Small intestine (tissue), 7 donors: ENCODE results near the gene MAN2B2. TPM values are rescaled to one million over a fixed set of nuclear protein-coding genes. Genes with fewer than 3 reads are reported as not detected.

Experiments
- DNase-seq, 2 donors: peaks; one replicate each; pipeline versions ENCODE4 v3.0.0 to v3.0.0-alpha.2; 2013
- FAIRE-seq: peaks from 2 replicates; lab custom pipeline; 2012; peaks lifted over from hg19 to GRCh38; lab: Jason Lieb, UNC
- H3K27ac ChIP-seq, 3 donors: one replicate each; pipeline ENCODE4 v1.5.1; 2013; ENCODE audit warnings: low read length in 2 of 3, mild to moderate bottlenecking in 2 of 3, control low read depth in 1 of 3, inconsistent platforms in 1 of 3, low read depth in 1 of 3, moderate library complexity in 1 of 3
- H3K27me3 ChIP-seq, 3 donors: one replicate each; pipeline ENCODE4 v1.6.1; 2013; ENCODE audit warnings: low read length in 3 of 3, inconsistent platforms in 1 of 3; ENCODE audit not compliant: control insufficient read depth in 3 of 3, insufficient read depth in 3 of 3
- H3K36me3 ChIP-seq, 3 donors: one replicate each; pipeline ENCODE4 v1.6.1; 2013; ENCODE audit warnings: low read length in 3 of 3, inconsistent platforms in 1 of 3, low read depth in 1 of 3, mild to moderate bottlenecking in 1 of 3, moderate library complexity in 1 of 3; ENCODE audit not compliant: control insufficient read depth in 3 of 3, insufficient read depth in 2 of 3
- H3K4me1 ChIP-seq, 3 donors: one replicate each; pipeline ENCODE4 v1.6.1; 2013; ENCODE audit warnings: low read length in 2 of 3, inconsistent platforms in 1 of 3, low read depth in 1 of 3, mild to moderate bottlenecking in 1 of 3, moderate library complexity in 1 of 3; ENCODE audit not compliant: control insufficient read depth in 3 of 3, insufficient read depth in 2 of 3
- H3K4me3 ChIP-seq, 3 donors: one replicate each; pipeline ENCODE4 v1.5.1; 2013; ENCODE audit warnings: low read length in 3 of 3, control low read depth in 1 of 3, inconsistent platforms in 1 of 3, low read depth in 1 of 3, mild to moderate bottlenecking in 1 of 3, moderate library complexity in 1 of 3
- H3K9me3 ChIP-seq, 2 donors: one replicate each; pipeline ENCODE4 v1.6.1; 2013; ENCODE audit warnings: low read depth in 1 of 2, low read length in 1 of 2; ENCODE audit not compliant: control insufficient read depth in 2 of 2, insufficient read depth in 1 of 2
- WGBS, 3 donors: extraction: QIAGEN DNeasy Blood & Tissue Kit; methylation state at CpG; one replicate each; pipeline ENCODE4 v1.1.7; 2013; 5-methylcytosine and 5-hydroxymethylcytosine counted together
- polyA plus RNA-seq, 4 donors: library from polyadenylated mRNA; stranded (reverse) in 3 of 4; unstranded in 1 of 4; fragments of 200-250 nt in 3 of 4; fragments of 120-200 nt in 1 of 4; gene quantifications; one replicate each; pipeline versions ENCODE4 v1.2.1 to v1.2.3, GENCODE V29; 2013
- donor health status: healthy with polysubstance abuse.
- donor health status: control.
- donor health status: control.
- donor health status: Bipolar disorder and iron deficiency.
- donor health status: healthy.

The MAN2B2 gene
- polyA plus RNA-seq, 4 donors, result 4.1 to 22.4 (median 8.8) TPM

GRCh38 chr4:6530301-6530700 is 44.7 kb upstream of the MAN2B2 start:
- no peak overlapping the region for H3K27ac ChIP-seq
- H3K27me3 ChIP-seq, result peaks cover 0 to 2% (median 0%) of the 10 kb centered on the region in 3 donors
- H3K9me3 ChIP-seq, result no peaks in the 10 kb centered on the region
- no peaks in the 10 kb centered on the region for H3K4me1 ChIP-seq
- no peak for FAIRE-seq
- no peak overlapping the region for H3K4me3 ChIP-seq
- WGBS, 3 donors, result 82 to 91% (median 90%) methylated on average over 15 of the region's 15 CpGs
- H3K36me3 ChIP-seq, result no peaks in the 10 kb centered on the region
- no peak for DNase-seq

GRCh38 chr4:6530964-6531363 is 44.0 kb upstream of the MAN2B2 start:
- DNase-seq, result no peak
- FAIRE-seq, result no peak
- Histone ChIP-seq H3K27me3 (peaks cover 0 to 2% (median 0%) of the 10 kb centered on the region in 3 donors), H3K9me3 (no peaks in the 10 kb centered on the region), H3K4me1 (no peaks in the 10 kb centered on the region), H3K36me3 (no peaks in the 10 kb centered on the region), H3K27ac (no peak overlapping the region), H3K4me3 (no peak overlapping the region)
- WGBS, 3 donors, result 57 to 70% (median 58%) methylated on average over 9 of the region's 9 CpGs

DNA sequence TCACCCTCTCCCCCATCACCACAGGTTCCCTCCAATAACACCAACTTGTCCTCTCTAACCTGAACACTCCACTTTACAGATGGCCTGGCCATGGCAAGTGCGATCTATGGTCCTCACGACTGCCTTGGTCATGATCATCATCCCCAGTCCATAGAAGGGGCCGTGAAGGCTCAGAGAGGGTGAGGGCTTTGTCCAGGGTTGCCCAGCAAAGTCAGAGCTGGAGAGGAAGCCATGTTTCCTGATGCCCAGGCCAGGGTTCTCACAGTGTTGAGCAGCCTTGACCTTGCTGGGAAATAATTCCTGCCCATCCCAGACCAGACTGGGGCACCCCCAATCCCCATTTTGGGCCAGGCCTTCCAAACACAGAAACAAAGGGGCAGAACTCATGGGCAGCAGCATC is 42.9 kb upstream of the MAN2B2 start:
- WGBS, 3 donors, result 59 to 80% (median 68%) methylated on average over 3 of the region's 3 CpGs
- Histone ChIP-seq H3K27ac (no peak overlapping the region), H3K4me3 (no peak overlapping the region), H3K4me1 (no peaks in the 10 kb centered on the region), H3K9me3 (no peaks in the 10 kb centered on the region), H3K27me3 (peaks cover 0 to 2% (median 0%) of the 10 kb centered on the region in 3 donors), H3K36me3 (no peaks in the 10 kb centered on the region)
- no peak for DNase-seq
- no peak for FAIRE-seq

DNA sequence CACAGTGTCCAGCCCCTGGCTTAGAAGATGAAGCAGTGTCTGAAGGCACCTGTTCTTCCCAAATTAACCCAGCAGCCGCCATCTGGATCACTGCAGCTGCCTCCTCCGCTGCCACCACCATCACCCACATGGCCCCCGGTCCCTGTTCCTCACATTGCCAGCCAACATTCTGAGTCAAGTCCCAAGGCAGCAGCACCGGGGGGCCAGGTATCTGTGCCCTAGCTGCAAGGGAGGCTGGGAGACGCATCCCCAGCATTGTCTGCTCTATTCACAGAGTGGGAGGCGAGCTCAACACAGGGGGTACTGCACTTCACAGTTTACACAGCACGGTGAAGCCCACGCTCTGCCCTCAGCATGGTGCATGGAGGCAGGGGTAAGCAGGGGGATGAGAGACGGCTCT is 42.3 kb upstream of the MAN2B2 start:
- no peak for DNase-seq
- Histone ChIP-seq H3K4me3 (no peak overlapping the region), H3K4me1 (no peaks in the 10 kb centered on the region), H3K36me3 (no peaks in the 10 kb centered on the region), H3K27ac (no peak overlapping the region), H3K9me3 (no peaks in the 10 kb centered on the region), H3K27me3 (peaks cover 0 to 2% (median 0%) of the 10 kb centered on the region in 3 donors)
- FAIRE-seq, result no peak
- WGBS, 3 donors, result 69 to 83% (median 81%) methylated on average over 9 of the region's 9 CpGs

DNA sequence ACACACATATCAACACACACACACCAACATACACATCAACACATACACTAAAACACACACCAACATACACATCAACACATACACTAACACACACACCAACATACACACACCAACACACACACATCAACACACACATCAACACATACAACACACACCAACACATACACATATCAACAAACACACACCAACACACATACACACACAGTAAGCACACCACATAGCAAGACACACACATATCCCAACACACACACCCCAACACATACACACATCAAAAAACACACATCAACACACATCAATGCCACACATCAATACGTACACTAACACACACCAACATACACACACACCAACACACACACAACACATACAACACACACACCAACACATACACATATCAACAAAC is 40.9 kb upstream of the MAN2B2 start:
- no peaks in the 10 kb centered on the region for H3K4me1 ChIP-seq
- FAIRE-seq (no peak), DNase-seq (no peak)
- 64 to 95% (median 93%) methylated on average over 1 of the region's 1 CpG for WGBS, 3 donors
- H3K27ac ChIP-seq, result no peak overlapping the region
- no peak overlapping the region for H3K4me3 ChIP-seq
- no peaks in the 10 kb centered on the region for H3K9me3 ChIP-seq
- H3K27me3 ChIP-seq, result peaks cover 0 to 5% (median 0%) of the 10 kb centered on the region in 3 donors
- H3K36me3 ChIP-seq, result no peaks in the 10 kb centered on the region

- Histone ChIP-seq H3K9me3 (no peaks in the 10 kb centered on the region), H3K27me3 (peaks cover 0 to 5% (median 0%) of the 10 kb centered on the region in 3 donors), H3K4me3 (no peak overlapping the region), H3K36me3 (no peaks in the 10 kb centered on the region), H3K4me1 (no peaks in the 10 kb centered on the region), H3K27ac (no peak overlapping the region)
- no peak for DNase-seq
- FAIRE-seq, result no peak
- WGBS, 3 donors, result 89 to 92% (median 91%) methylated on average over 38 of the region's 38 CpGs
Observed at GRCh38 chr4:6534618-6535328, 40.2 kb upstream of the MAN2B2 start.

DNA sequence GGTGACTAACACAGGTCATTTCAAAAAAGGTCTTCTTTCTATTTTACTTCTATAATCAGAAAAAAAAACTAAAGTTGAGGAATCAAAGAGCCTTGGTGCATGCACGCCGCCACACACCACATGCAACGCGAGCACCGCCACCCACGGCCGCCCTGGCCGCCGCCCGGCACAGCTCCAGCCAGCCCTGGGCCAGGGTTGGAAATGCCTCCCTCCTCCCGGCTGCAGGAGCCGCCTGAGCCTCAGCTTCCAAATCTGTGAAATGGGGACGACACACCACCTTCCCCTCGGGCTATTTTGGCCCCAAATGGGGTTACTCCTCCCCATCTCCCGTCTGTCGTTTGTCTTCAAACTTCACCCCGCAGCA is 39.7 kb upstream of the MAN2B2 start:
- Histone ChIP-seq H3K4me1 (no peaks in the 10 kb centered on the region), H3K27ac (no peak overlapping the region), H3K27me3 (peaks cover 0 to 5% (median 0%) of the 10 kb centered on the region in 3 donors), H3K4me3 (no peak overlapping the region), H3K36me3 (no peaks in the 10 kb centered on the region), H3K9me3 (no peaks in the 10 kb centered on the region)
- DNase-seq, result no peak
- 88 to 89% (median 89%) methylated on average over 17 of the region's 17 CpGs for WGBS, 3 donors
- no peak for FAIRE-seq

- Histone ChIP-seq H3K9me3 (peaks cover 0 to 3% of the 10 kb centered on the region in 2 donors), H3K27me3 (peaks cover 0 to 5% (median 0%) of the 10 kb centered on the region in 3 donors), H3K4me3 (no peak overlapping the region), H3K4me1 (no peaks in the 10 kb centered on the region), H3K36me3 (no peaks in the 10 kb centered on the region), H3K27ac (no peak overlapping the region)
- FAIRE-seq (no peak), DNase-seq (no peak)
- 88 to 89% (median 88%) methylated on average over 7 of the region's 7 CpGs for WGBS, 3 donors
Observed at GRCh38 chr4:6535706-6536105, 39.3 kb upstream of the MAN2B2 start.

- FAIRE-seq, result no peak
- no peaks in the 10 kb centered on the region for H3K4me1 ChIP-seq
- peaks cover 0 to 3% (median 0%) of the 10 kb centered on the region in 3 donors for H3K27me3 ChIP-seq
- H3K27ac ChIP-seq, result no peak overlapping the region
- no peak for DNase-seq
- WGBS, 3 donors, result 87 to 92% (median 89%) methylated on average over 15 of the region's 15 CpGs
- peaks cover 0 to 6% of the 10 kb centered on the region in 2 donors for H3K9me3 ChIP-seq
- no peaks in the 10 kb centered on the region for H3K36me3 ChIP-seq
- H3K4me3 ChIP-seq, result no peak overlapping the region
Observed at GRCh38 chr4:6538111-6538510, 36.9 kb upstream of the MAN2B2 start.
